ENCODE data around the gene PRKCH. TPM values are rescaled to one million over a fixed set of nuclear protein-coding genes. Genes with fewer than 3 reads are reported as not detected.
A peak's percentile ranks its signal among the peaks of the same experiment; 100 is the strongest.

PRKCH gene
- total and polyA plus RNA-seq, 2 of the 13 experiments (the other 11 are each of a cell fraction or from before 2014, with no cell fraction given): 0.48 to 1.3 TPM

DNA sequence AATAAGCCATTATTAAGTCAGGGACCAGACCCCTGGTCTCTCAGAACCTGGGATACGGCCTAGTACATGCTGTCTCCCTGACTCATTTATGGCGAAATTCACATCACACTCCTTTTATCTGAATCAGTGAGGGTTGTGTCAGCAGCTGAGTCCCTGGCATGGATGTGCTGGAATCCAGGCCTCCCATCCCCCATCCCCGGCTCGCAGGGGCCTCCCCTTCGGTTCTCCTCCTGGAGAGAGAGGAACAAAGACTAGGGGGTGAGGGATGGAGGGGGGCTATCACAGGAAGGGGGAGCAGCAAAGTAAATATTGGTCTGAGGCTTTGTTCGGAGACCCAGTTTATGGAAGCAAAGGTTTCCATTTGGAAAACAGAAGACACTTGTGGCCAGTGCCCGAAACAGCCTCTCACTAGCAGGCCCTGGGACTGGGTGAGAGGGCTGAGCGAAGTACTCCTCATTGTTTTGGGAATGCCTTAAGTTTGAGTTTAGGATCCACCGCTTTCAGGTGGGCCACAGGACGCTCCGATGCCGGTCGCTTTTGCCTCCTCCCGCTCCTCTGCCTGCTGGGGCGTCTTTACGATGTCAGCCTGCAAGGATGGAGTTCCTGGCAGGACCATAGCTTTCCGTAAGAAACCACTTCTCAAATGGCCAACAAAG is 145.0 kb downstream of the PRKCH start:
- intact Hi-C loops (cut with micrococcal nuclease; ENCODE audit: unreplicated experiment) (no loop called here), in situ Hi-C loops (cut with HindIII; ENCODE audit: extremely low pct_ligation_motif_present, low pct_unique_long_range_greater_than_20kb) (no loop called here)
- Histone ChIP-seq H3K27me3 (ENCODE audit: control insufficient read depth in 1 of 2, insufficient read depth in 2 of 2, low read length in 2 of 2) (no peaks in the 10 kb centered on the region), H3K4me2 (ENCODE audit: low read depth, low read length) (0 out of 2 replicates have a peak overlapping the region, but pooled peaks have one; percentile 10), H3K79me2 (ENCODE audit: insufficient read depth, low read length) (no peaks in the 10 kb centered on the region), H4K20me1 (ENCODE audit: insufficient read depth, low read length) (no peaks in the 10 kb centered on the region), H3K4me1 (ENCODE audit: insufficient read depth, low read length) (peaks cover 44% of the 10 kb centered on the region), H3K36me3 (replicated peaks in 1 of 2; ENCODE audit: control insufficient read depth in 1 of 2, insufficient read depth in 2 of 2, low read length in 2 of 2) (no peaks in the 10 kb centered on the region), H3K9me3 (ENCODE audit: low read length) (no peaks in the 10 kb centered on the region), H3K4me3 (replicated peaks in 1 of 3; ENCODE audit: insufficient read depth in 1 of 3, low read depth in 2 of 3, low read length in 3 of 3) (no peak overlapping the region), H3K9ac (ENCODE audit: insufficient read depth, low read depth, low read length) (no peak overlapping the region), H2AFZ (ENCODE audit: low read length) (no peak overlapping the region), H3K27ac (ENCODE audit: extremely low read length, insufficient read depth, low read length) (no peak overlapping the region)
- no peak for FAIRE-seq
- CTCF ChIA-PET (ENCODE audit: low intra/inter-chr PET ratio, low total read pairs): no interaction called here
- WGBS (ENCODE audit: low lambda C conversion rate): 50% methylated on average over 13 of the region's 17 CpGs
- POLR2A ChIA-PET: interaction anchor here (1.6 kb wide), 1 partner anchor 95 kb away, joined by 3 read pairs; no protein-coding TSS in a partner anchor
- no peak; the same call in 2 of the 3 replicates for ATAC-seq
- peak; percentile 69 for DNase-seq (ENCODE audit: low spot score)
- BruUV-seq (replicated peaks): no TSS peak
- TF ChIP-seq, protein P1, sequence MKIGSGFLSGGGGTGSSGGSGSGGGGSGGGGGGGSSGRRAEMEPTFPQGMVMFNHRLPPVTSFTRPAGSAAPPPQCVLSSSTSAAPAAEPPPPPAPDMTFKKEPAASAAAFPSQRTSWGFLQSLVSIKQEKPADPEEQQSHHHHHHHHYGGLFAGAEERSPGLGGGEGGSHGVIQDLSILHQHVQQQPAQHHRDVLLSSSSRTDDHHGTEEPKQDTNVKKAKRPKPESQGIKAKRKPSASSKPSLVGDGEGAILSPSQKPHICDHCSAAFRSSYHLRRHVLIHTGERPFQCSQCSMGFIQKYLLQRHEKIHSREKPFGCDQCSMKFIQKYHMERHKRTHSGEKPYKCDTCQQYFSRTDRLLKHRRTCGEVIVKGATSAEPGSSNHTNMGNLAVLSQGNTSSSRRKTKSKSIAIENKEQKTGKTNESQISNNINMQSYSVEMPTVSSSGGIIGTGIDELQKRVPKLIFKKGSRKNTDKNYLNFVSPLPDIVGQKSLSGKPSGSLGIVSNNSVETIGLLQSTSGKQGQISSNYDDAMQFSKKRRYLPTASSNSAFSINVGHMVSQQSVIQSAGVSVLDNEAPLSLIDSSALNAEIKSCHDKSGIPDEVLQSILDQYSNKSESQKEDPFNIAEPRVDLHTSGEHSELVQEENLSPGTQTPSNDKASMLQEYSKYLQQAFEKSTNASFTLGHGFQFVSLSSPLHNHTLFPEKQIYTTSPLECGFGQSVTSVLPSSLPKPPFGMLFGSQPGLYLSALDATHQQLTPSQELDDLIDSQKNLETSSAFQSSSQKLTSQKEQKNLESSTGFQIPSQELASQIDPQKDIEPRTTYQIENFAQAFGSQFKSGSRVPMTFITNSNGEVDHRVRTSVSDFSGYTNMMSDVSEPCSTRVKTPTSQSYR (CRISPR knock-in tag; IDR thresholded peaks at IDR 0.05; ENCODE audit: borderline replicate concordance): peak; percentile 84
- TF ChIP-seq, protein P2, sequence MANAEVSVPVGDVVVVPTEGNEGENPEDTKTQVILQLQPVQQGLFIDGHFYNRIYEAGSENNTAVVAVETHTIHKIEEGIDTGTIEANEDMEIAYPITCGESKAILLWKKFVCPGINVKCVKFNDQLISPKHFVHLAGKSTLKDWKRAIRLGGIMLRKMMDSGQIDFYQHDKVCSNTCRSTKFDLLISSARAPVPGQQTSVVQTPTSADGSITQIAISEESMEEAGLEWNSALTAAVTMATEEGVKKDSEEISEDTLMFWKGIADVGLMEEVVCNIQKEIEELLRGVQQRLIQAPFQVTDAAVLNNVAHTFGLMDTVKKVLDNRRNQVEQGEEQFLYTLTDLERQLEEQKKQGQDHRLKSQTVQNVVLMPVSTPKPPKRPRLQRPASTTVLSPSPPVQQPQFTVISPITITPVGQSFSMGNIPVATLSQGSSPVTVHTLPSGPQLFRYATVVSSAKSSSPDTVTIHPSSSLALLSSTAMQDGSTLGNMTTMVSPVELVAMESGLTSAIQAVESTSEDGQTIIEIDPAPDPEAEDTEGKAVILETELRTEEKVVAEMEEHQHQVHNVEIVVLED (CRISPR knock-in tag; IDR thresholded peaks at IDR 0.05; ENCODE audit: borderline replicate concordance): no peak
- TF ChIP-seq, protein P3, sequence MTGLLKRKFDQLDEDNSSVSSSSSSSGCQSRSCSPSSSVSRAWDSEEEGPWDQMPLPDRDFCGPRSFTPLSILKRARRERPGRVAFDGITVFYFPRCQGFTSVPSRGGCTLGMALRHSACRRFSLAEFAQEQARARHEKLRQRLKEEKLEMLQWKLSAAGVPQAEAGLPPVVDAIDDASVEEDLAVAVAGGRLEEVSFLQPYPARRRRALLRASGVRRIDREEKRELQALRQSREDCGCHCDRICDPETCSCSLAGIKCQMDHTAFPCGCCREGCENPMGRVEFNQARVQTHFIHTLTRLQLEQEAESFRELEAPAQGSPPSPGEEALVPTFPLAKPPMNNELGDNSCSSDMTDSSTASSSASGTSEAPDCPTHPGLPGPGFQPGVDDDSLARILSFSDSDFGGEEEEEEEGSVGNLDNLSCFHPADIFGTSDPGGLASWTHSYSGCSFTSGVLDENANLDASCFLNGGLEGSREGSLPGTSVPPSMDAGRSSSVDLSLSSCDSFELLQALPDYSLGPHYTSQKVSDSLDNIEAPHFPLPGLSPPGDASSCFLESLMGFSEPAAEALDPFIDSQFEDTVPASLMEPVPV (CRISPR knock-in tag; IDR thresholded peaks at IDR 0.05): no peak
- TF ChIP-seq SOX6 (IDR thresholded peaks at IDR 0.05): no peak
- TF ChIP-seq SOX6 (CRISPR knock-in tag; IDR thresholded peaks at IDR 0.05): no peak
- TF ChIP-seq, protein P4, sequence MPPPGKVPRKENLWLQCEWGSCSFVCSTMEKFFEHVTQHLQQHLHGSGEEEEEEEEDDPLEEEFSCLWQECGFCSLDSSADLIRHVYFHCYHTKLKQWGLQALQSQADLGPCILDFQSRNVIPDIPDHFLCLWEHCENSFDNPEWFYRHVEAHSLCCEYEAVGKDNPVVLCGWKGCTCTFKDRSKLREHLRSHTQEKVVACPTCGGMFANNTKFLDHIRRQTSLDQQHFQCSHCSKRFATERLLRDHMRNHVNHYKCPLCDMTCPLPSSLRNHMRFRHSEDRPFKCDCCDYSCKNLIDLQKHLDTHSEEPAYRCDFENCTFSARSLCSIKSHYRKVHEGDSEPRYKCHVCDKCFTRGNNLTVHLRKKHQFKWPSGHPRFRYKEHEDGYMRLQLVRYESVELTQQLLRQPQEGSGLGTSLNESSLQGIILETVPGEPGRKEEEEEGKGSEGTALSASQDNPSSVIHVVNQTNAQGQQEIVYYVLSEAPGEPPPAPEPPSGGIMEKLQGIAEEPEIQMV (CRISPR knock-in tag; IDR thresholded peaks at IDR 0.05; ENCODE audit: low read depth): no peak
- TF ChIP-seq THAP11 (CRISPR knock-in tag; IDR thresholded peaks at IDR 0.05): no peak
- TF ChIP-seq ZNF124 (CRISPR knock-in tag; IDR thresholded peaks at IDR 0.05): no peak
- no peak for TF ChIP-seq ZNF510 (CRISPR knock-in tag; IDR thresholded peaks at IDR 0.05; ENCODE audit: low read depth)
- no peak for TF ChIP-seq ZNF432 (CRISPR knock-in tag; IDR thresholded peaks at IDR 0.05; ENCODE audit: borderline replicate concordance)
- no peak for TF ChIP-seq NFKB2 (CRISPR knock-in tag; IDR thresholded peaks at IDR 0.05; ENCODE audit: borderline replicate concordance)
- no peak for TF ChIP-seq GABPB1 (CRISPR knock-in tag; IDR thresholded peaks at IDR 0.05)
- TF ChIP-seq SIN3B (IDR thresholded peaks at IDR 0.05; ENCODE audit: low read length): no peak
- TF ChIP-seq EP300 (IDR thresholded peaks at IDR 0.05; ENCODE audit: low read depth in 2 of 2, low read length in 2 of 2): peak in 1 of 2 experiments; percentile 14; a peak in 1 of 4 replicates
- no peak for TF ChIP-seq EP300 (CRISPR knock-in tag; IDR thresholded peaks at IDR 0.05; ENCODE audit: borderline replicate concordance)
- no peak for TF ChIP-seq ZNF709 (CRISPR knock-in tag; IDR thresholded peaks at IDR 0.05)
